ENCODE data around the gene STOX1. TPM values are rescaled to one million over a fixed set of nuclear protein-coding genes. Genes with fewer than 3 reads are reported as not detected.
"Not testable (repeated sequence)": the region's sequence is repeated elsewhere in the genome, so short reads cannot be mapped to it uniquely, and the experiment has no call there.

Gene STOX1
- total RNA-seq, 2 donors from 2014 or later = 4.5 to 5.2 TPM

DNA sequence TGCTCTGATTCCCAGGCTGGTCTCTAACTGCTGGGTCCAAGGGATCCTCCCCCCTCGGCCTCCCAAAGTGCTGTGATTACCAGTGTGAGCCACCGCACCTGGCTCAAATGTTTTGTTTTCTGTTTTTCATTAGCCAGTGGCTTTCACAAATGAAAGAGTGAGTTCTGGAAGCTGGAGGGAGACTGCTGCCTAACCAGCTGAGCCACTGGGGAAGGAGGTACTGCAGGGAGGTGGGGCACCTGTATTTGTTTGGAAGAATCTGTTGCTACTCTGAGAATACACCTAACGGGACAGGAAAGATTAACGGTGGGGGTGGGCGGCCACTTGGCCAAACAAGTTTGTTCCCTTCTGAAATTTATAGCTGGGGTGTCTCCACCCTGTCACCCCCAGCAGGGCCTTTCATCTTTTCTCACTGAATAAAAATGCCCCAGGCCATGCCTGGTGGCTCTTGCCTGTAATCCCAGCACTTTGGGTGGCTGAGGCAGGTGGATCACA is 4.7 kb downstream of the STOX1 start:
- no peak for DNase-seq
- no peaks in the 10 kb centered on the region for H3K9me3 ChIP-seq (ENCODE audit: control insufficient read depth, low read length)
- Mint-ChIP-seq H3K36me3 (ENCODE audit: low read depth) (no peaks in the 10 kb centered on the region), H3K27me3 (ENCODE audit: insufficient read depth) (peaks cover 18% of the 10 kb centered on the region), H3K4me1 (peaks cover 7% of the 10 kb centered on the region), H3K27ac (no peak overlapping the region), H3K9me3 (no peaks in the 10 kb centered on the region), H3K4me3 (no peak overlapping the region)
- no peak overlapping the region for H3K9ac ChIP-seq (ENCODE audit: extremely low read depth, low read length, poor library complexity, severe bottlenecking)
- no peak overlapping the region for H3K4me3 ChIP-seq (ENCODE audit: low read length)
- H3K27ac ChIP-seq (ENCODE audit: low read depth, low read length) = no peak overlapping the region
- no peaks in the 10 kb centered on the region for H3K36me3 ChIP-seq (ENCODE audit: control insufficient read depth, insufficient read depth, low read length)
- no peaks in the 10 kb centered on the region for H3K4me1 ChIP-seq (ENCODE audit: control insufficient read depth, insufficient read depth, low read length)
- WGBS, 2 experiments (ENCODE audit: insufficient coverage in 1 of 2, insufficient read length in 1 of 2) = 86 to 92% methylated on average over 4 to 5 of the region's 5 CpGs
- no peak for TF ChIP-seq CTCF (conservative IDR thresholded peaks at IDR 0.05)
- peaks cover 11% of the 10 kb centered on the region for H3K27me3 ChIP-seq (ENCODE audit: control insufficient read depth, insufficient read depth, low read length, poor library complexity, severe bottlenecking)

DNA sequence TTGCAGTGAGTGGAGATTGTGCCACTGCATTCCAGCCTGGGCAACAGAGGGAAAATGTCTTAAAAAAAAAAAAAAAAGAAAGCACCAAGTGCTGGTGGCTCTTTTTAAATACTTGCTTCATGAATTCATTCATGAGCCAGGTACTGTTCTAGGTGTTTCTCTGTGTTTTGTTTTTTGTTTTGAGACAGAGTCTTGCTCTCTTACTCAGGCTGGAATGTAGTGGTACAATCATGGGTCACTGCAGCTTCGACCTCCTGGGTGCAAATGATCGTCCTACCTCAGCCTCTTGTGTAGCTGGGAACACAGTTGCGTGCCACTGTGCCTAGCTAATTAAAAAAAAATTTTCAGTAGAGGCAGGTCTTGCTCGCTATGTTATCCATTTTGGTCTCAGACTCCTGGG is 5.3 kb downstream of the STOX1 start:
- Mint-ChIP-seq H3K4me1 (peaks cover 7% of the 10 kb centered on the region), H3K36me3 (ENCODE audit: low read depth) (peaks cover 2% of the 10 kb centered on the region), H3K27ac (no peak overlapping the region), H3K4me3 (no peak overlapping the region), H3K9me3 (no peaks in the 10 kb centered on the region), H3K27me3 (ENCODE audit: insufficient read depth) (peaks cover 18% of the 10 kb centered on the region)
- TF ChIP-seq CTCF (conservative IDR thresholded peaks at IDR 0.05) = no peak
- H3K4me3 ChIP-seq (ENCODE audit: low read length) = no peak overlapping the region
- no peaks in the 10 kb centered on the region for H3K9me3 ChIP-seq (ENCODE audit: control insufficient read depth, low read length)
- no peak overlapping the region for H3K27ac ChIP-seq (ENCODE audit: low read depth, low read length)
- 87 to 93% methylated on average over 4 of the region's 4 CpGs for WGBS, 2 experiments (ENCODE audit: insufficient coverage in 1 of 2, insufficient read length in 1 of 2)
- H3K9ac ChIP-seq (ENCODE audit: extremely low read depth, low read length, poor library complexity, severe bottlenecking) = no peak overlapping the region
- H3K4me1 ChIP-seq (ENCODE audit: control insufficient read depth, insufficient read depth, low read length) = no peaks in the 10 kb centered on the region
- H3K27me3 ChIP-seq (ENCODE audit: control insufficient read depth, insufficient read depth, low read length, poor library complexity, severe bottlenecking) = peaks cover 11% of the 10 kb centered on the region
- H3K36me3 ChIP-seq (ENCODE audit: control insufficient read depth, insufficient read depth, low read length) = no peaks in the 10 kb centered on the region
- DNase-seq = no peak

DNA sequence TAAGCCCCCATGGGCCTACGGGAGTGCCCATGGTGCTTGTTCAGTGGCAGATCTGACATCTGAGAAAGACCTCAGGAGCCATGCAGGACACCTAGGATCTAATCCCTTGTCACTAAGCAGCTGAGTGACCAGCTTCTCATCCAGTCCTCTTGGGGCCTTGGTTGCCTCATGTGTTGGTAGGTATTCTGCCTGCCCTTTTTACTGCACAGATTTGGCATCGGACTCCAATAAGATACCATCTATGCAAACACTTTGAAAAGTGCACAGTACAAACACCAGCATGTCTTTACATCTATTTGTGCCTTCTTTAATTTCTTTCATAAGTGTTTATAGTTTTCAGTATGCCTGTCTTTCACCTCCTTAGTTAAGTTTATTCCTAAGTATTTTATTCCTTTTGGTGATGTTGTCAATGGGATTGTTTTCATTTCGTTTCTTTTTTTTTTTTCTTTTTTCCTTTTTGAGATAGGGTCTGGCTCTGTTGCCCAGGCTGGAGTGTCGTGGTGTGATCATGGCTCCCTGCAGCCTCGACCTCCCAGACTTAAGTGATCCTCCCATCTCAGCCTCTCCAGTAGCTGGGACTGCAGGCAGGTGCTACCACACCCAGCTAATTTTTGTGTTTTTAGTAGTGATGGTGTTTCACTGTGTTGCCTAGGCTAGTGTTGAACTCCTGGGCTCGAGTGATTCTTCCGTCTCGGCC is 10.4 kb downstream of the STOX1 start:
- no peak for TF ChIP-seq CTCF (conservative IDR thresholded peaks at IDR 0.05)
- Mint-ChIP-seq H3K4me3 (no peak overlapping the region), H3K27me3 (ENCODE audit: insufficient read depth) (no peaks in the 10 kb centered on the region), H3K27ac (no peak overlapping the region), H3K4me1 (peaks cover 7% of the 10 kb centered on the region), H3K9me3 (no peaks in the 10 kb centered on the region), H3K36me3 (ENCODE audit: low read depth) (peaks cover 3% of the 10 kb centered on the region)
- Histone ChIP-seq H3K9ac (ENCODE audit: extremely low read depth, low read length, poor library complexity, severe bottlenecking) (no peak overlapping the region), H3K4me3 (ENCODE audit: low read length) (no peak overlapping the region), H3K27ac (ENCODE audit: low read depth, low read length) (no peak overlapping the region), H3K36me3 (ENCODE audit: control insufficient read depth, insufficient read depth, low read length) (no peaks in the 10 kb centered on the region), H3K4me1 (ENCODE audit: control insufficient read depth, insufficient read depth, low read length) (no peaks in the 10 kb centered on the region), H3K9me3 (ENCODE audit: control insufficient read depth, low read length) (no peaks in the 10 kb centered on the region), H3K27me3 (ENCODE audit: control insufficient read depth, insufficient read depth, low read length, poor library complexity, severe bottlenecking) (no peaks in the 10 kb centered on the region)
- no peak for DNase-seq
- WGBS, 2 experiments (ENCODE audit: insufficient coverage in 1 of 2, insufficient read length in 1 of 2) = 89 to 95% methylated on average over 4 to 8 of the region's 8 CpGs

GRCh38 chr10:68840650-68841049 is 13.3 kb downstream of the STOX1 start:
- not testable (repeated sequence) for H3K9ac ChIP-seq (ENCODE audit: extremely low read depth, low read length, poor library complexity, severe bottlenecking); H3K4me3 Mint-ChIP-seq; H3K27ac Mint-ChIP-seq

More at GRCh38 chr10:68840650-68841049, 13.3 kb downstream of the STOX1 start:
- not testable (repeated sequence) for H3K27ac ChIP-seq (ENCODE audit: low read depth, low read length); H3K36me3 Mint-ChIP-seq (ENCODE audit: low read depth); H3K9me3 ChIP-seq (ENCODE audit: control insufficient read depth, low read length); H3K27me3 Mint-ChIP-seq (ENCODE audit: insufficient read depth); H3K9me3 Mint-ChIP-seq; DNase-seq; H3K4me3 ChIP-seq (ENCODE audit: low read length); H3K36me3 ChIP-seq (ENCODE audit: control insufficient read depth, insufficient read depth, low read length); H3K4me1 ChIP-seq (ENCODE audit: control insufficient read depth, insufficient read depth, low read length); H3K4me1 Mint-ChIP-seq; H3K27me3 ChIP-seq (ENCODE audit: control insufficient read depth, insufficient read depth, low read length, poor library complexity, severe bottlenecking)
- 92 to 97% methylated on average over 7 to 9 of the region's 9 CpGs for WGBS, 2 experiments (ENCODE audit: insufficient coverage in 1 of 2, insufficient read length in 1 of 2)
